ENCODE results near the gene FBXW4.

GRCh38 chr10:101726115-101726387 is 31.1 kb upstream of the FBXW4 start:
- TF ChIP-seq CTCF (conservative IDR thresholded peaks at IDR 0.05; ENCODE audit: low read length) (no peak), EZH2phosphoT487 (IDR thresholded peaks at IDR 0.05; ENCODE audit: borderline replicate concordance, low read depth, low read length) (no peak)
